NCI-H146 treated with DMSO at 0.1 percent for 48 hours (cell line): ENCODE measurements around the gene TNS1.
"Not testable (repeated sequence)": the region's sequence is repeated elsewhere in the genome, so short reads cannot be mapped to it uniquely, and the experiment has no call there.

ENCODE experiments used
- DNase-seq: peaks from one replicate; lab custom pipeline; 2025; ENCODE audit not compliant: unreplicated experiment; lab: John Stamatoyannopoulos, UW

The TNS1 gene

DNA sequence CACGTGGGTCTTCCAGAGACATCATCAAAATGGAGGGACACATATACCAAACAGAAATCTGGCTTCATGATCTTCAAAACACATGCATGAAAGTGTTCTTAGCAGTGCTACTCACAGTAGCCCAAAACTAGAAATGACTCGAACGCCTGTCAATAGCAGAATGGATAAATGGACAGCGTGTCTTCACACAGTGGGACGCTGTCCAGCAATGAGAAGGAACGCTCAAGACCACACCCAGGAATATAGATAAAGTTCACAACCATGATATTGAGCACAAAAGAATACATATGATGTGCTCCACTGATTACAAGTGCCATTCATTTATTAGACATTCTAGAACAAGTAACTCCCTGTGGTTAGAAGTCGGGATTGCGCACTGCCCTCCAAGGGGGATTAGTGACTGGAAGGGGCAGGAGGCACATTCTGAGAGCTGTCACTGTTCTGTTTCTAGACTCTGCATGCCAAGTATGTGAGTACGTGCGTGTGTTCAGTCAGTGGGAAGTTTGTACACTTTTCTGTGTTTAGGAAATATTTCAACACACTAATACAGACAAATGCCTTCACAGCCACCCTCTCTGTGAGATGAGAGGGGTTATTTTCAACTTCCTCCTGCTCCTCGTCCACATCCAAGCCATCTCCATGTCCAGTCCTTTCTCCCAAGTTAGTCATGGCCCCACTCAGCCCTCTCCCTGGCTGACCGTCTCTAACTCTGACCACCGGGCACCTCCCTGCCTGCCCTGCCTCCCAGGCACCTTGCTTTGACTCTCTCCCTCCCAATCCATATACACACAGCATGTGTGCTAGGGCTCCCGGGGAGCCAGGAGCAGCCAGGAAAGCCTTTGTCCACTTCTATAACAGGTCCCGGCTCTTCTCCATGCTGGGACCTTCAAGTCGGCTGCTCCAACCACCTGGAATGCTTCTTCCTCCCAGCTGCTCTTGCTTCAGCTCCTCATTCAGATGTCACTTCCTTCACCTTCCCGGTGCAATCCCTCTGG, 26.9 kb upstream of the TNS1 start:
- no peak for DNase-seq

- DNase-seq = no peak
These were observed 26.0 kb upstream of the TNS1 start for GRCh38 chr2:218028562-218029348.

- no peak for DNase-seq
These were observed 25.3 kb upstream of the TNS1 start for GRCh38 chr2:218028189-218028495.

GRCh38 chr2:218027426-218028188, 24.8 kb upstream of the TNS1 start:
- DNase-seq = no peak

- no peak for DNase-seq
These were observed 24.1 kb upstream of the TNS1 start for GRCh38 chr2:218026676-218027425.

DNA sequence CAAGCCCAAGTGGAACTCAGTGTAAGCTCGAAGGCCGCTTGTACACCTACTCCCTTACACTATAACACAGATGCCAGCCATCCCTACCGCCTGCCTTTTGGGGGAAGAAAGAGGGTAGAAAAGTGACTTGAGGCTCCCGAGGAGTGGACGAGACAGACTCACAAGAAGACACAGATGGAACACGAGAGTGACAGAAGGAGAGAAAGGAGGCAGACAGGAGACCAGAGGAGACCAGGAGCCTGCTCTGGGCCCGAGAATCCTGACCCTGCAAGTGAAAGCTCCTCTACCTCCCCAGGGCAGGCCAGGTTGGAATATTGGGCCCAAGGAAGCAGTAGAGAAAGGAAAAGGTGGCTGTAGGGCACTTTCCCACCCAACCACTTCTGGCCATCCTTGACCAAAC, 23.4 kb upstream of the TNS1 start:
- no peak for DNase-seq

DNA sequence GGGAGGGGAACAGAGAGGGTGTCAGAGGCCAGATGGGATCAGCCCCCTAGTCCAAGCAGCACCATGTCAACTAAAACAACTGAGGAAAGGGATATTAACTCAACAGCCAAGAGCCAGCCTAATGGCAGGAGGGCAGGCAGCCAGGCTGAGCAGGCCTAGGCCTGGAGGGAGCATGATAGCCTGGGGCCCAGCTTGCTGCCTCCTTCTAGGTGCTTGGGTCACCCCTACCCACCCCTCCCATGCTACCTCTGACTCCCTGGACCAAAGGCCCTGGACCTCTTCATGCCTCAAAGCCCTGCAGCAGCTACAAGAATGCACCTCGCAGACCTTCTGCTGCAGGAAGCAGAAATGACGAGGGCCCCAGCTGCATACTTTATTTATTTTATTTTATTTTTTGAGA, 22.1 kb upstream of the TNS1 start:
- no peak for DNase-seq

- no peak for DNase-seq
These were observed 21.5 kb upstream of the TNS1 start for GRCh38 chr2:218024336-218024735.

DNA sequence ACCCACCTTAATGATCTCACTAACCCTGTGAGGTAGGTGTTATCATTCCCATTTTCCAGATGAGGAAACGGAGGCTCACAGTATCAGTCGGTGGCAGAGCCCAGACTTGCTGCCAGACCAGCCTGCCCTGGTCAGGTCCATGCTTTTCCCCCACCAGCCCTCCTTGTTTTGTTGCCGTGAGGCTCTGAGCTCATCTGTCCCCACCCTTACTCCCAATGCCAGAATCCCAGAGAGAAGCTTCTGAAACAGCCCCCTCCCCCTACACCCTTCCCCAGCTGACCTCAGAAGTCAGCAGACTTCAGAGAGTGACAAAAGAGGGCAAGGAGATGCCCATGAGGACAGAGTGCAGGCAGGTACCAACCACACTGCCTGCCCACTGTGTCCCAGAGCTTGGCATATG, 20.8 kb upstream of the TNS1 start:
- no peak for DNase-seq

- DNase-seq = no peak
These were observed 20.2 kb upstream of the TNS1 start for GRCh38 chr2:218022851-218023530.

- no peak for DNase-seq
These were observed 19.5 kb upstream of the TNS1 start for GRCh38 chr2:218022131-218022850.

DNA sequence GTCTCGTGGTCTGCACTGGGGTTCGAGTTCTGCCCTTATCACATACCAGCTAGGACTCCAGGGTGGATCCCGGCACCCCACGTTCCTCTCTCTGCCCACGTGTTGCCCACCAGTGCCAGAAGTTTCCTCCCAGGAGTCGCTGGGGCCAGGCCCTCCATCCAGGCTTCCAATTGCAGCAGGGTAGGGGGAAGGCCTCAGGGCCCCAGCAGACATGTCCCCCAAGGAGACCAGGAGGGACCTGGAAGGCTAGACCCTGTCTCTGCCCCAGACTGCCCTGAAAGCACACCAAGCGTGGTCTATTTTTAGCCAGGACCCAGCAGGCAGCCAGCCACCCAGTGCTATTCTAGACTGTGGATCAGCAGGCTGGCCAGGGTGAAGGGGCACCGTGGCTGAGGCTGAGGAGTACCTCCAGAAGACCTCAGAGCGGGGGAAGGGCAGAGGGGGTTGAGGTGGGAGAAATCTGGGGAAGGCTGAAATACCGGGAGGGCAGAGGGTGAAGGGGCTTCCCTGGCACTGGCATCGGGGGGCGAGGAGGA, 18.8 kb upstream of the TNS1 start:
- DNase-seq = no peak

- DNase-seq = no peak
These were observed 18.3 kb upstream of the TNS1 start for GRCh38 chr2:218020966-218021535.

GRCh38 chr2:218020281-218020680, 17.5 kb upstream of the TNS1 start:
- no peak for DNase-seq

DNA sequence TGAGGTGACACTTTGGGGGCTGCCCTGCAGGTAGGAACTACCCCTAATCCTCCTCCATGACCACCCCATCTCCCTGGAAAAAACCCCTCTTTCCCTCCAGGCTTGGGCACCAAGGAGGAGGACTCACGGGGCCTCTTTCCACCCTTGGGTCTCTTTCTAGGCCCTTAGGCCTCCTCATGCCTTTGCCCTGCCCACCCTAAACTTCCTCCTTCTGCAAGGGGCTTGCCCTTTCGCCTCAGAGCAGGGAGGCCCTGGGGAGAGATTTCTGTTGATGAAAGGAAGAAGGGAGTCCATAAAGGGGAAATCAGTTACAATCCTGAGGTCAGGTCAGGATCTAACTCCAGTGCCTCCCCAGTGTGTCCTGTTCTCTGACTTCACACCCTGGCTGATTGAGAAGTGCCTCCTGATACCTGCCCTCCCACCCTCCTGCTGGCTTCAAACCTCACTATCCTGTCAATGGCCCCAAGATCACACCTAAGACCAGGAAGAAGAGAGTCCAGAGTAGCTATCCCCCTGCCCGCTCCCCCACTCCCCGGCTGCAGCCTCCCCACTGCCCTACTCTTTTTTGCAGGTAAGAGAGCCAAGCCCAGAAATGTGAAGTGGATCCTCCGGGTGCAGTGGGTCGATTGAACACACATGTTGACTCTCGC, 16.7 kb upstream of the TNS1 start:
- no peak for DNase-seq

DNA sequence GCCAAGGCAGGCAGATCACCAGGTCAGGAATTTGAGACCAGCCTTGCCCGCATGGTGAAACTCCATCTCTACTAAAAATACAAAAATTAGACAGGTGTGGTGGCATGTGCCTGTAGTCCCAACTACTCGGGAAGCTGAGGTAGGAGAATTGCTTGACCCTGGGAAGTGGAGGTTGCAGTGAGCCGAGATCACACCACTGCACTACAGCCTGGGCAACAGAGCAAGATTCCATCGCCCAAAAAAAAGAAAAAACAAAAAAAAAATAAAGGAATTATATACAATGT, 16.0 kb upstream of the TNS1 start:
- not testable (repeated sequence) for DNase-seq

DNA sequence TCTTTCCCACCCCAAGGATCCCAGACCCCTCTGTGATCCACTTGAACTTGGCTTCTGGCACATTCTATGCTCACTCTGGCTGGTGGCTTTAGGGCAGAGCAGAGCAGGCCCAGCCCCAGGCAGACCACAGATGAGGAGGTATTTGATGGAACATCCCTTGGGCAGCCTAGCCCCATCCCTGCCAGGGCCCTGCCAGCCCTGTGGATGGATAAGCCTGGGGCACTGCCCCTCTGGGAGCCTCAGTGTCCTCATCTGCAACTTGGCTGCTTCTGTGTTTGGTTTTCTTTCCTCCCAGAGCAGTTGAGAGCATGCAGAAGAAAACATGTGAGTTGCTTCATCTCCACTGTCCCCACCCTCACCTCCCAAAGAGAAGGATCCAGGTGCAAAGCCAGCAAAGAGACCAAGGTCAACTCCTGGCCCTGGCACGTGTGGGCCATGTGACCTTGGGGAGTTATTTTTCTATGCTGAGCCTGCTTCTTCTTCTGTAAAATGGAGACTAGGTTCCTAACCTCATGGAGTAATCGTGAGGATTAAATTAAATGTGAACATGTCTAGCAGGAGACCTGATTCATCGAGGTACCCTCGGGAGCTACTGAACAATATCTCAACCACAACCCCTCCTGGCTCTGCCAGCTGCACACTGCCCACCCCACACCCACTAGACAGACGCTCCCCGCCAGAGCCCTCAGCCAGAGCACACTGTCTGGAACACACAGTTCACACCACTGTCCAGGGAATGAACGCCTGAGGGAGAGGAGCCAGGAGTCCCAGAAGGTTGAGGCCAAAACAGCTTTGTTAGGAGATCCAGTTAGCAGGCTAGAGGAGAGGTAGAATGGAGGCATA, 14.6 kb upstream of the TNS1 start:
- no peak for DNase-seq

GRCh38 chr2:218016810-218017209, 14.0 kb upstream of the TNS1 start:
- DNase-seq = no peak
